ENCODE results near the gene RANBP1. TPM values are rescaled to one million over a fixed set of nuclear protein-coding genes. Genes with fewer than 3 reads are reported as not detected.

RANBP1 gene
- total and polyA plus RNA-seq, 9 of the 15 experiments (the other 6 are each of a cell fraction or from before 2014, with no cell fraction given): 162 to 2,891 (median 1,289) TPM

DNA sequence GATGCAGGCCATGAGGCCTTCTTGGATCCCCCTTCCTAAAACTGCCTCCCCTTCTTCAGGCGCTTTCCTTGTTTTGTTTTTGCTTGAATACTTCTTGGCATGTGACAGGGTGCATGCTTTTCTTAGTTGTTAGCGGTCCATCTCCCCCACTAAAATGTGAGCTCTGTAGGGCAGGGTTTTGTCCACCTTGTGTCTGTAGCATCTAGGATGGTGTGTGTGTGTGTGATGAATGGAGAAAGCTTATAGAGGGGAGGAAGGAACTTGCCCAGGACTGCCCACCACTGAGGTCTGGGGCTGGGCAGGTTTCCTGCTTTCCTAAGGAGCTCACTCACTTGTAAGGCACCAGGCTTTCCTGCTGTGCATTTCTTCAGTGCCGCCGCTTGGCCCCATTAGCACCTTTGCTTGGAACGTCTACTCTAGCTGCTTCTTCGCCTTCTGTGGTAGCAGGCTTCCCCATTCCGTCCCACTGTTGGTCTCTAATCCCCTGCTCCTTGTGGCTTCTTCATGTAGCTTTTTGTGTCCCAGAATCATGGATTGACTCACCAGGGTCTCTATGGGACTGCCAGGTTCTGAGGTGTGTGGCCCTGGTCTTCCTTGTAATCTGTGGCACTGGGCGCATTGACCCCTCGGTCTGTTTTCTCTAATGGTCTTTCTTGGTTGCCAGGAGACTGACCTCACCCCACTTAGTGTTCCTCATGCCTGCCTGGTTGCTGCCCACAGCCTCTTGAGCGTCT, 32.6 kb upstream of the RANBP1 start (continued):
- TF ChIP-seq ZC3H8 (IDR thresholded peaks at IDR 0.05): no peak
- no peak; the same call in none of the 2 replicates for TF ChIP-seq HMGXB4 (CRISPR knock-in tag; IDR thresholded peaks at IDR 0.05)
- TF ChIP-seq JUN (IDR thresholded peaks at IDR 0.05; ENCODE audit: borderline replicate concordance, low read depth, low read length): no peak
- TF ChIP-seq JUN (CRISPR knock-in tag; IDR thresholded peaks at IDR 0.05; ENCODE audit: borderline replicate concordance): no peak
- TF ChIP-seq HNRNPL (IDR thresholded peaks at IDR 0.05; ENCODE audit: low read depth, low read length): no peak
- peak; percentile 40 for TF ChIP-seq SMAD1 (IDR thresholded peaks at IDR 0.05; ENCODE audit: low read depth, low read length, partially characterized antibody)
- no peak for TF ChIP-seq NRF1 (conservative IDR thresholded peaks at IDR 0.05 in 1 of 2, IDR thresholded peaks at IDR 0.05 in 1 of 2)
- TF ChIP-seq, protein P1, sequence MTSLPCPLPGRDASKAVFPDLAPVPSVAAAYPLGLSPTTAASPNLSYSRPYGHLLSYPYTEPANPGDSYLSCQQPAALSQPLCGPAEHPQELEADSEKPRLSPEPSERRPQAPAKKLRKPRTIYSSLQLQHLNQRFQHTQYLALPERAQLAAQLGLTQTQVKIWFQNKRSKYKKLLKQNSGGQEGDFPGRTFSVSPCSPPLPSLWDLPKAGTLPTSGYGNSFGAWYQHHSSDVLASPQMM (CRISPR knock-in tag; IDR thresholded peaks at IDR 0.05): no peak
- TF ChIP-seq, protein P2, sequence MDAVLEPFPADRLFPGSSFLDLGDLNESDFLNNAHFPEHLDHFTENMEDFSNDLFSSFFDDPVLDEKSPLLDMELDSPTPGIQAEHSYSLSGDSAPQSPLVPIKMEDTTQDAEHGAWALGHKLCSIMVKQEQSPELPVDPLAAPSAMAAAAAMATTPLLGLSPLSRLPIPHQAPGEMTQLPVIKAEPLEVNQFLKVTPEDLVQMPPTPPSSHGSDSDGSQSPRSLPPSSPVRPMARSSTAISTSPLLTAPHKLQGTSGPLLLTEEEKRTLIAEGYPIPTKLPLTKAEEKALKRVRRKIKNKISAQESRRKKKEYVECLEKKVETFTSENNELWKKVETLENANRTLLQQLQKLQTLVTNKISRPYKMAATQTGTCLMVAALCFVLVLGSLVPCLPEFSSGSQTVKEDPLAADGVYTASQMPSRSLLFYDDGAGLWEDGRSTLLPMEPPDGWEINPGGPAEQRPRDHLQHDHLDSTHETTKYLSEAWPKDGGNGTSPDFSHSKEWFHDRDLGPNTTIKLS (IDR thresholded peaks at IDR 0.05; ENCODE audit: borderline replicate concordance, low read depth): no peak
- peak; percentile 41; the same call in 1 of the 2 replicates for TF ChIP-seq THAP12 (CRISPR knock-in tag; IDR thresholded peaks at IDR 0.05)
- TF ChIP-seq TAL1 (IDR thresholded peaks at IDR 0.05): no peak
- no peak; the same call in 1 of the 2 replicates for TF ChIP-seq ZNF561 (CRISPR knock-in tag; conservative IDR thresholded peaks at IDR 0.05)
- TF ChIP-seq, protein P3, sequence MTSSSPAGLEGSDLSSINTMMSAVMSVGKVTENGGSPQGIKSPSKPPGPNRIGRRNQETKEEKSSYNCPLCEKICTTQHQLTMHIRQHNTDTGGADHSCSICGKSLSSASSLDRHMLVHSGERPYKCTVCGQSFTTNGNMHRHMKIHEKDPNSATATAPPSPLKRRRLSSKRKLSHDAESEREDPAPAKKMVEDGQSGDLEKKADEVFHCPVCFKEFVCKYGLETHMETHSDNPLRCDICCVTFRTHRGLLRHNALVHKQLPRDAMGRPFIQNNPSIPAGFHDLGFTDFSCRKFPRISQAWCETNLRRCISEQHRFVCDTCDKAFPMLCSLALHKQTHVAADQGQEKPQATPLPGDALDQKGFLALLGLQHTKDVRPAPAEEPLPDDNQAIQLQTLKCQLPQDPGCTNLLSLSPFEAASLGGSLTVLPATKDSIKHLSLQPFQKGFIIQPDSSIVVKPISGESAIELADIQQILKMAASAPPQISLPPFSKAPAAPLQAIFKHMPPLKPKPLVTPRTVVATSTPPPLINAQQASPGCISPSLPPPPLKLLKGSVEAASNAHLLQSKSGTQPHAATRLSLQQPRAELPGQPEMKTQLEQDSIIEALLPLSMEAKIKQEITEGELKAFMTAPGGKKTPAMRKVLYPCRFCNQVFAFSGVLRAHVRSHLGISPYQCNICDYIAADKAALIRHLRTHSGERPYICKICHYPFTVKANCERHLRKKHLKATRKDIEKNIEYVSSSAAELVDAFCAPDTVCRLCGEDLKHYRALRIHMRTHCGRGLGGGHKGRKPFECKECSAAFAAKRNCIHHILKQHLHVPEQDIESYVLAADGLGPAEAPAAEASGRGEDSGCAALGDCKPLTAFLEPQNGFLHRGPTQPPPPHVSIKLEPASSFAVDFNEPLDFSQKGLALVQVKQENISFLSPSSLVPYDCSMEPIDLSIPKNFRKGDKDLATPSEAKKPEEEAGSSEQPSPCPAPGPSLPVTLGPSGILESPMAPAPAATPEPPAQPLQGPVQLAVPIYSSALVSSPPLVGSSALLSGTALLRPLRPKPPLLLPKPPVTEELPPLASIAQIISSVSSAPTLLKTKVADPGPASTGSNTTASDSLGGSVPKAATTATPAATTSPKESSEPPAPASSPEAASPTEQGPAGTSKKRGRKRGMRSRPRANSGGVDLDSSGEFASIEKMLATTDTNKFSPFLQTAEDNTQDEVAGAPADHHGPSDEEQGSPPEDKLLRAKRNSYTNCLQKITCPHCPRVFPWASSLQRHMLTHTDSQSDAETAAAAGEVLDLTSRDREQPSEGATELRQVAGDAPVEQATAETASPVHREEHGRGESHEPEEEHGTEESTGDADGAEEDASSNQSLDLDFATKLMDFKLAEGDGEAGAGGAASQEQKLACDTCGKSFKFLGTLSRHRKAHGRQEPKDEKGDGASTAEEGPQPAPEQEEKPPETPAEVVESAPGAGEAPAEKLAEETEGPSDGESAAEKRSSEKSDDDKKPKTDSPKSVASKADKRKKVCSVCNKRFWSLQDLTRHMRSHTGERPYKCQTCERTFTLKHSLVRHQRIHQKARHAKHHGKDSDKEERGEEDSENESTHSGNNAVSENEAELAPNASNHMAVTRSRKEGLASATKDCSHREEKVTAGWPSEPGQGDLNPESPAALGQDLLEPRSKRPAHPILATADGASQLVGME (CRISPR knock-in tag; IDR thresholded peaks at IDR 0.05): 0 out of 2 replicates have a peak, but pooled peaks have one; percentile 17
- TF ChIP-seq DACH1 (IDR thresholded peaks at IDR 0.05; ENCODE audit: partially characterized antibody): no peak
- TF ChIP-seq ZNF764 (CRISPR knock-in tag; IDR thresholded peaks at IDR 0.05; ENCODE audit: low read depth): no peak
- TF ChIP-seq ZNF133 (CRISPR knock-in tag; IDR thresholded peaks at IDR 0.05): no peak

All from K562 (cell line).